HG02852 (cell line): ENCODE results near the gene TBC1D17.

Experiments
- ATAC-seq: cut with Tn5 transposase; IDR thresholded peaks from one replicate; pipeline ENCODE4 v1.9.1; 2021; ENCODE audit warnings: mild to moderate bottlenecking, moderate library complexity; ENCODE audit not compliant: unreplicated experiment

TBC1D17 gene

GRCh38 chr19:49877020-49877878 is at the start of gene TBC1D17, which contains the start of gene AKT1S1:
TSS of gene TBC1D17 (plus strand) at chr19:49877702. CDS start at chr19:49877724, 22 bp downstream.
TSS of gene AKT1S1 (minus strand) at chr19:49877355. CDS start at chr19:49873295, 4,060 bp downstream.
- peak; percentile 55 for ATAC-seq

GRCh38 chr19:49829200-49829599 is 48.3 kb upstream of the TBC1D17 start:
- no peak for ATAC-seq

- no peak for ATAC-seq
Observed at GRCh38 chr19:49829721-49830120, 47.8 kb upstream of the TBC1D17 start.

GRCh38 chr19:49830766-49831165 is 46.7 kb upstream of the TBC1D17 start:
- ATAC-seq, result no peak

- no peak for ATAC-seq
Observed at GRCh38 chr19:49831592-49831991, 45.9 kb upstream of the TBC1D17 start.

GRCh38 chr19:49832556-49832955 is 44.9 kb upstream of the TBC1D17 start:
- no peak for ATAC-seq

GRCh38 chr19:49833599-49833998 is 43.9 kb upstream of the TBC1D17 start:
- ATAC-seq, result no peak

- no peak for ATAC-seq
Observed at GRCh38 chr19:49835562-49835961, 41.9 kb upstream of the TBC1D17 start.

GRCh38 chr19:49836176-49837008 is 41.1 kb upstream of the TBC1D17 start:
- no peak for ATAC-seq

GRCh38 chr19:49837009-49837310 is 40.5 kb upstream of the TBC1D17 start:
- no peak for ATAC-seq

- no peak for ATAC-seq
Observed at GRCh38 chr19:49837425-49837824, 40.1 kb upstream of the TBC1D17 start.

GRCh38 chr19:49838885-49839588 is 38.5 kb upstream of the TBC1D17 start:
- ATAC-seq, result no peak

- no peak for ATAC-seq
Observed at GRCh38 chr19:49839713-49840112, 37.8 kb upstream of the TBC1D17 start.

- no peak for ATAC-seq
Observed at GRCh38 chr19:49840321-49840720, 37.2 kb upstream of the TBC1D17 start.

GRCh38 chr19:49840736-49841249 is 36.7 kb upstream of the TBC1D17 start:
- ATAC-seq, result no peak

- no peak for ATAC-seq
Observed at GRCh38 chr19:49843265-49843664, 34.2 kb upstream of the TBC1D17 start.

- no peak for ATAC-seq
Observed at GRCh38 chr19:49844138-49845095, 33.1 kb upstream of the TBC1D17 start.

GRCh38 chr19:49845414-49845813 is 32.1 kb upstream of the TBC1D17 start:
- ATAC-seq, result no peak

GRCh38 chr19:49846408-49846807 is 31.1 kb upstream of the TBC1D17 start:
- ATAC-seq, result no peak
